Vagina (tissue), 2 donors: ENCODE measurements around the gene NT5DC1.

ENCODE experiments used
- POLR2A ChIP-seq, 2 donors: fragments of 450-650 bp; IDR thresholded peaks; one replicate each; pipeline ENCODE4 v1.6.1; 2017; ENCODE audit warnings: antibody characterized with exemption in 2 of 2, mild to moderate bottlenecking in 2 of 2, moderate library complexity in 2 of 2
- POLR2AphosphoS5 ChIP-seq, 2 donors: sonication (generic); formaldehyde crosslinking; IDR thresholded peaks; one replicate each; pipeline ENCODE4 v1.9.0; 2017; ENCODE audit warnings: antibody characterized with exemption in 2 of 2, mild to moderate bottlenecking in 2 of 2, low read depth in 1 of 2; ENCODE audit not compliant: insufficient read depth in 1 of 2
- TF ChIP-seq, protein P1 (sequence below), 3 experiments: fragments of 450-650 bp in 2 of 3; fragments of 200-600 bp in 1 of 3; sonication (generic) in 1 of 3; IDR thresholded peaks; one replicate each; pipeline ENCODE4 v1.5.1; 2017 to 2019; ENCODE audit warnings: antibody characterized with exemption in 3 of 3, mild to moderate bottlenecking in 2 of 3, moderate library complexity in 2 of 3

DNA sequence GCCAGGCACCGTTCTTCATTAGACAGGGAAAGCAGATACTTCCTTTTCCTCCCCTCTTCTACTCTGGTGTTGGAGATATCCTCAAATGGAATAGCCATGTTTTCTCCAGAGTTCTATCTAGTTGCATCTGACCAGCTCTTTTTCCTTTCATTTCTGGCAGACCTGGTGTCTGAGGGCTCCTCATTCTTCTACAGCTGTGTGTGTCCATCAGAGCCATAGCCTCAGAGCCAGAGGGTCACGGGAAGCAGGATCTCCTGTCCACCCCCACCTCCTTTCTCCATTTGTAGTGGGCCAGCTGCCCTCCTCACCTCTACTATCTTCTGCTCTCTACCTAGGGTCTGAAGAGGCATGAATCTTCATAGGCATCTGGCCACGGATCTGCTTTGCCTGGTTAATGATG lies 96.2 kb downstream of the NT5DC1 start:
- TF ChIP-seq, protein P1, sequence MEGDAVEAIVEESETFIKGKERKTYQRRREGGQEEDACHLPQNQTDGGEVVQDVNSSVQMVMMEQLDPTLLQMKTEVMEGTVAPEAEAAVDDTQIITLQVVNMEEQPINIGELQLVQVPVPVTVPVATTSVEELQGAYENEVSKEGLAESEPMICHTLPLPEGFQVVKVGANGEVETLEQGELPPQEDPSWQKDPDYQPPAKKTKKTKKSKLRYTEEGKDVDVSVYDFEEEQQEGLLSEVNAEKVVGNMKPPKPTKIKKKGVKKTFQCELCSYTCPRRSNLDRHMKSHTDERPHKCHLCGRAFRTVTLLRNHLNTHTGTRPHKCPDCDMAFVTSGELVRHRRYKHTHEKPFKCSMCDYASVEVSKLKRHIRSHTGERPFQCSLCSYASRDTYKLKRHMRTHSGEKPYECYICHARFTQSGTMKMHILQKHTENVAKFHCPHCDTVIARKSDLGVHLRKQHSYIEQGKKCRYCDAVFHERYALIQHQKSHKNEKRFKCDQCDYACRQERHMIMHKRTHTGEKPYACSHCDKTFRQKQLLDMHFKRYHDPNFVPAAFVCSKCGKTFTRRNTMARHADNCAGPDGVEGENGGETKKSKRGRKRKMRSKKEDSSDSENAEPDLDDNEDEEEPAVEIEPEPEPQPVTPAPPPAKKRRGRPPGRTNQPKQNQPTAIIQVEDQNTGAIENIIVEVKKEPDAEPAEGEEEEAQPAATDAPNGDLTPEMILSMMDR (IDR thresholded peaks at IDR 0.05): no peak
- no peak for TF ChIP-seq POLR2A (IDR thresholded peaks at IDR 0.05)
- TF ChIP-seq POLR2AphosphoS5 (IDR thresholded peaks at IDR 0.05; ENCODE audit: insufficient read depth in 1 of 2, low read depth in 1 of 2): no peak
